Right atrium auricular region (tissue), 2 donors: ENCODE data around the gene MDP1. TPM values are rescaled to one million over a fixed set of nuclear protein-coding genes. Genes with fewer than 3 reads are reported as not detected.

ENCODE experiments used
- DNase-seq: peaks from one replicate; pipeline ENCODE4 v3.0.0-alpha.2; 2019; ENCODE audit warnings: low spot score
- H3K27ac ChIP-seq, 2 donors: fragments of 200-600 bp; sonication (generic); 1 replicate in 1 of 2; 2 replicates in 1 of 2; pipeline ENCODE4 v1.5.1; 2016 to 2019
- H3K27me3 ChIP-seq, 2 donors: fragments of 200-600 bp; sonication (generic); one replicate each; pipeline versions ENCODE4 v1.5.1 to v1.6.0; 2017 to 2019
- H3K36me3 ChIP-seq: fragments of 200-600 bp; sonication (generic); one replicate; pipeline ENCODE4 v1.5.1; 2016
- H3K4me1 ChIP-seq, 2 donors: fragments of 200-600 bp; sonication (generic); one replicate each; pipeline versions ENCODE4 v1.5.1 to v1.6.0; 2017 to 2019
- H3K4me3 ChIP-seq, 2 donors: fragments of 200-600 bp; sonication (generic); 1 replicate in 1 of 2; 2 replicates in 1 of 2; pipeline ENCODE4 v1.5.1; 2017 to 2019; ENCODE audit warnings: mild to moderate bottlenecking in 1 of 2, moderate library complexity in 1 of 2
- H3K9me3 ChIP-seq, 2 donors: fragments of 200-600 bp; sonication (generic); one replicate each; pipeline ENCODE4 v1.5.1; 2019
- total RNA-seq, 2 donors: library from RNA; depleted of rRNA; stranded (reverse); fragments of >200 nt; gene quantifications; one replicate each; pipeline ENCODE4 v1.1.0, GENCODE V29; 2016
- TF ChIP-seq, protein P1 (sequence below), 2 donors: fragments of 200-600 bp; sonication (generic); IDR thresholded peaks; one replicate each; pipeline ENCODE4 v1.5.1; 2019; ENCODE audit warnings: antibody characterized with exemption in 2 of 2

Gene MDP1
- total RNA-seq, 2 donors from 2014 or later, result 15.5 to 19.7 TPM

DNA sequence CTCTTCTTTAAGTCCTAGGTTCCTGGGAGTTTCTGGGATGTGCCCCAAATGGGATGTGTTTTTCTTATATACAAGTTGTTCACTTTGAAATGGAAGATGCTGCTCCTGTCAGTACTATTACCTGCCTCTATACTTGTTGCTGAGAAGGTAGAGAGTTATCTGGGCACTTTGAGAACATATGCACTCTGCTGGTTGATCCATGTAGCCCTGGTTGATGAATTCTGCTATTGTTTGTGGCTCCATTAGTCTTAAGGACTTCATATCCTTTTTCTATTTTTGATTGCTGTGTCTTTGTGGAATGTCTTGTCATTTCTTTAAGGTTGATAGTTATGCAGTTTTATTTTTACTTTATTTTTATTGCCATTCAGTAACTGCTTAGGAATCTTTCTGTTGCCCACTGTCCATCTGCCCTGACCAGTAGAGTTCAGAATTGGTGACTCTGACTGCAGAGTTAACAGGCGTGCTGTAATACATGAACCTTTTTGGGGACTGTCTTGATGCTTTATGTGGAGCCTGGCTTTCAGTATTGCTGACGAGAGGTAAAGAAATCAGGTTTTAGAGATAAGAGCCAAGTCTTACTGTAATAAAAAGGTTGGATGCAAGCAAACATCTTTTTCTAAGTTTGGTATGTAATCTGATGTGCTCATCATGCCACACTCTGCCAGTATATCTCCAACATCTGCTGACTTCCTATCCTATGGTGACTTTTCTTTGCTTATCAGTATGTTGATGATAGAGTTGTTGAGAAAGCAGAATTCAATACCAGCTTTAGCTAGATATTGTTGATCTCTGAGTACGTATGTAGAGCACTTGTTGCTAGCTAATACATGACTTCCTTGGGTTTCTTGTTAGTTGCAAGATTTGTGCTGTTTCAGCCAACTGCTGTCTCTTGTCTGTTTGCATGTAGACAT, 18.5 kb upstream of the MDP1 start:
- peaks cover 0 to 34% of the 10 kb centered on the region in 2 donors for H3K4me1 ChIP-seq
- peaks cover 39% of the 10 kb centered on the region for H3K36me3 ChIP-seq
- H3K27ac ChIP-seq, result no peak overlapping the region

DNA sequence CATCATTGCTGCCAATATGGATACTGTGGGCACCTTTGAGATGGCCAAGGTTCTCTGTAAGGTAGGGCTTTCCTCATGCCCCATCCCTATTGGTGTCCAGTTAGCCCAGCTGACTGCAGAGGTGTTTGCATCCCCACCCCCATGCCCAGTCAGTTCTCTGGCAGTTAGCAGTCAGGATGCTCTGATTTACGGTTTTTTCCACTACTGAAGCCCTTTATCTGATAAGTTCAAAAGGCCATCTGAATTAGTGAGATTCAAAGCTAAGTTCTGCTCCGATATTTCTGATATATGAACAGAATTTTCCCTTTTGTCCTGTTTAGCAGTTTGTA, 17.6 kb upstream of the MDP1 start:
- no peak for DNase-seq
- Histone ChIP-seq H3K27ac (peak overlapping the region; percentile 86 to 92), H3K4me3 (peak overlapping the region; percentile 86 to 95), H3K4me1 (peaks cover 0 to 28% of the 10 kb centered on the region in 2 donors), H3K9me3 (no peaks in the 10 kb centered on the region), H3K36me3 (peaks cover 31% of the 10 kb centered on the region), H3K27me3 (no peaks in the 10 kb centered on the region)
- TF ChIP-seq, protein P1, sequence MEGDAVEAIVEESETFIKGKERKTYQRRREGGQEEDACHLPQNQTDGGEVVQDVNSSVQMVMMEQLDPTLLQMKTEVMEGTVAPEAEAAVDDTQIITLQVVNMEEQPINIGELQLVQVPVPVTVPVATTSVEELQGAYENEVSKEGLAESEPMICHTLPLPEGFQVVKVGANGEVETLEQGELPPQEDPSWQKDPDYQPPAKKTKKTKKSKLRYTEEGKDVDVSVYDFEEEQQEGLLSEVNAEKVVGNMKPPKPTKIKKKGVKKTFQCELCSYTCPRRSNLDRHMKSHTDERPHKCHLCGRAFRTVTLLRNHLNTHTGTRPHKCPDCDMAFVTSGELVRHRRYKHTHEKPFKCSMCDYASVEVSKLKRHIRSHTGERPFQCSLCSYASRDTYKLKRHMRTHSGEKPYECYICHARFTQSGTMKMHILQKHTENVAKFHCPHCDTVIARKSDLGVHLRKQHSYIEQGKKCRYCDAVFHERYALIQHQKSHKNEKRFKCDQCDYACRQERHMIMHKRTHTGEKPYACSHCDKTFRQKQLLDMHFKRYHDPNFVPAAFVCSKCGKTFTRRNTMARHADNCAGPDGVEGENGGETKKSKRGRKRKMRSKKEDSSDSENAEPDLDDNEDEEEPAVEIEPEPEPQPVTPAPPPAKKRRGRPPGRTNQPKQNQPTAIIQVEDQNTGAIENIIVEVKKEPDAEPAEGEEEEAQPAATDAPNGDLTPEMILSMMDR (IDR thresholded peaks at IDR 0.05), result no peak

More for the DNA sequence above, 18.5 kb upstream of the MDP1 start:
- Histone ChIP-seq H3K27me3 (no peaks in the 10 kb centered on the region), H3K4me3 (no peak overlapping the region), H3K9me3 (no peaks in the 10 kb centered on the region)
- DNase-seq, result no peak
- TF ChIP-seq, protein P1 (IDR thresholded peaks at IDR 0.05), result no peak

DNA sequence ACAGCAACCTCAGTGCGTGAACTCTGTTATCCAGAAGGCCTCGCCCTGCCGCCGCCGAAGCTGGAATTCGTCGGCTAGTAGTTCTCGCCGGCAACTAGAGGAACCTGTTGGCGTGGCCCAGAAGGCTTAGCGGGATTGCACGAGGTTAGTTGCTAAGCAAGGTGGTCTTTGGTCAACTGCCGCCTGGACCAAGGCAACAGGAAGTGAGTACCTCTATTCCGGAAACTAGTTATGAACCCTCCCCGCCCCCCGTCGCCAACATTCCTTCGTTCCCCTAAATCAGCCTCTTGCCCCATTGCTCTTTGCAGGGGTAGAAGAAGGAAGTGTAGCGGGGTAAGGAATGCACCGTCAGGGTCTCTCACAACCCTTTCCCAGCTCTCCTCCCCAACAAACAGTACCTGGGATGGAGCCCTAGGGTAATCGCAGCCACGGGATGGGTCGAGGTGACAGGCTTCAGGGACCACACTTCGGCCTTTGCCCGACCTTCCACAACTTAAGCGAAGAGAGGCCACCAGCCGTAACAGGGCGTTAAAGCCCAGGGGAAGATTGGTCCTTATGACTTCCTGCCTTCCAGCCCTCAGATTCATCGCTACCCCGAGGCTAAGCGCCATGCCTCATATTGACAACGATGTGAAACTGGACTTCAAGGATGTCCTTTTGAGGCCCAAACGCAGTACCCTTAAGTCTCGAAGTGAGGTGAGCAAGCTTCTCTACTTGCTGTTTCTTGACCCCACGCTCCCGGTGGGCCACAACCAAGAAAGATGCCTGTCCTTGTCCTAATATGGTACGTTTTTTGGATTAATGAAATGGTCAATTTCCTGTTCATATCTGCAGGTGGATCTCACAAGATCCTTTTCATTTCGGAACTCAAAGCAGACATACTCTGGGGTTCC, 17.0 kb upstream of the MDP1 start, which contains the start of gene GMPR2:
Gene GMPR2, plus strand, starts transcription at position 285 of the 893 bp plus-strand sequence. Its CDS starts 325 bp downstream, at position 610.
- TF ChIP-seq, protein P1 (IDR thresholded peaks at IDR 0.05), result no peak
- no peaks in the 10 kb centered on the region for H3K9me3 ChIP-seq
- H3K4me3 ChIP-seq, result peak within 1 kb of the TSS; percentile 86 to 95
- peaks cover 29% of the 10 kb centered on the region for H3K36me3 ChIP-seq
- no peaks in the 10 kb centered on the region for H3K27me3 ChIP-seq
- H3K27ac ChIP-seq, result peak within 1 kb of the TSS; percentile 86 to 92
- no peak for DNase-seq
- H3K4me1 ChIP-seq, result peaks cover 0 to 28% of the 10 kb centered on the region in 2 donors

DNA sequence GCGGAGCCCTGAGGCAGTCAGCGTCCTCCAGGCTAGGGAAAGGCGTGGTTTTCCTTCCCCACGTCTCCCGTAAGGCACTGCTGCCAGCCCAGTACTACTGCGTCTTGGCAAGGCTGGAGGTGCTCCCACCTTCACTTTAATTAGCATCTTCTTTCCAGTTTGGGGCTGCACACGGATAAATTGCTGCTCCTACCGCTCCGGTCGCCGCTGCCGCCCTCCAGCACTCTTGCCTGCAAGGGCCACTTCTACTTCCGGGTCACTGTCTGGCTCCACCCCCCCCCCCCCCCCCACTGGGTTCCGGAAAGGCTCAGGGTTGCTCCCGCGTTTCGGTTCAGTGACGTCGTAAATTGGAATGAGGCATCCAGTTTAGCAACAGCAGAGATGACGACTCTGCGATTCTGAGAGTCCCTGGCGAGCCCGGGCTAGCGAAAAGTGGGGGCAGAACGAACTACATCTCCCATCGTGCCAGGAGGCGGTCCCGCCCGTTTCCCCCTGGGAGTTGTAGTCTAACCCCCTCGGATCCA, 16.3 kb upstream of the MDP1 start, which contains the start of gene NEDD8:
Gene NEDD8, minus strand, starts transcription at position 247 of the 524 bp plus-strand sequence. Its CDS starts 100 bp downstream, at position 147.
- TF ChIP-seq, protein P1 (IDR thresholded peaks at IDR 0.05), result no peak
- Histone ChIP-seq H3K4me3 (peak within 1 kb of the TSS; percentile 86 to 95), H3K4me1 (peaks cover 0 to 28% of the 10 kb centered on the region in 2 donors), H3K9me3 (no peaks in the 10 kb centered on the region), H3K27ac (peak within 1 kb of the TSS; percentile 86 to 92), H3K36me3 (peaks cover 27% of the 10 kb centered on the region), H3K27me3 (no peaks in the 10 kb centered on the region)
- peak; percentile 97 for DNase-seq

DNA sequence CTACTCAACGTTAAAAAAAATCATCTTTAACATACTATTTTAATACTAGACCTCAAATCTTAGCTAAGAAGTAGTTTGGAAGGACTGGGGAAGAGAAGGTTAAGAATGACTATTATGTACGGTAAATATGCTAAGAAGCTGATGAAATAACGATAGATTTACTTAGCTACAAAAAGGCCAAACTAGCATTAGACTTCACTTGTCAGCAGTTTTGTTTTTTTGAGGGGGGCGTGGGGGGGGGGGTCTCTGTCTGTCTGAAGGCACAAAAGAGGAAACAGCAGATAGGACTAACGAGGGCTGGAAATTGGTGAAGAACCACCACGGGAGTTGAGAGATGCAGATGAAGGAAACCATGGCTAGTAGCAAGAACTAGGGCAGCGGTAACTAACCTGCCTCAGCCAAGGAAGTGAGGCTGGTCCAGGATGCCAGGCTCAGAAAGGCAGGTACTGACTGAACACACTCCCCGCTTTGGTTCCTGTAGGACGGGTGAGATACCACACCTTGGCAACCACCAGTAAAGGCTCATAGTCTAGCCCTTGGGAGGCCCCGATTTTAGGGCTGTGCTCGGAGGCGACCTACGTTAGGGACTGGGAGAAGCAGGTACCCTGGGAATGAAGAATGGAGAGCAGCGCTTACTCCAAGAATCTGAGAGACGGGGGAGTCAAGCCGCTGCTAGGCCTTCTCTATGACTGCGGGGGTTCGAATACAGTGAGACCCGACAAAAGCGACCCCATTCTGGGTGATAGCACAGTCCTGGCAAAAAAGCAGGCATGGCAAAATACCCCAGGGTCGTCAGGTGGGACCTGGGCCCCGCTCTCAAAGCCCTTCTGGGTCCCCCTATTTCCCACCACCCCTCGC, 15.6 kb upstream of the MDP1 start:
- H3K4me1 ChIP-seq, result peaks cover 0 to 28% of the 10 kb centered on the region in 2 donors
- no peak for DNase-seq
- peaks cover 20% of the 10 kb centered on the region for H3K36me3 ChIP-seq
- H3K9me3 ChIP-seq, result no peaks in the 10 kb centered on the region
- TF ChIP-seq, protein P1 (IDR thresholded peaks at IDR 0.05), result no peak
- H3K4me3 ChIP-seq, result peak overlapping the region; percentile 86 to 95
- H3K27me3 ChIP-seq, result no peaks in the 10 kb centered on the region
- H3K27ac ChIP-seq, result peak overlapping the region; percentile 86 to 92
